WTC11 (cell line): ENCODE measurements around the gene SPDYC. TPM values are rescaled to one million over a fixed set of nuclear protein-coding genes. Genes with fewer than 3 reads are reported as not detected.

Experiments used
- ATAC-seq: fragments of 200-7000 bp; cut with Tn5 transposase; 2 replicates; pipeline ENCODE4 v1.10.0; 2021; ENCODE audit warnings: mild to moderate bottlenecking, moderate library complexity
- CTCF ChIA-PET: fragments of 300-600 bp; sonication (Branson Sonifier 250); formaldehyde crosslinking; loops from one replicate; lab custom pipeline; 2021; ENCODE audit warnings: antibody characterized with exemption; lab: Charles Lee
- POLR2A ChIA-PET: fragments of 350-600 bp; sonication (Branson Sonifier 250); formaldehyde crosslinking; loops from one replicate; lab custom pipeline; 2021; ENCODE audit warnings: antibody characterized with exemption; lab: Charles Lee
- DNase-seq: peaks from one replicate; pipeline ENCODE4 v3.0.0; 2021; ENCODE audit warnings: low spot score
- H3K27ac Mint-ChIP-seq: 2 replicates; pipeline ENCODE4 v1.8.0; 2021; ENCODE audit warnings: mixed read lengths
- H3K27me3 Mint-ChIP-seq: 2 replicates; pipeline ENCODE4 v1.8.0; 2021; ENCODE audit warnings: low read depth, mild to moderate bottlenecking, moderate library complexity, mixed read lengths
- H3K36me3 Mint-ChIP-seq: 2 replicates; pipeline ENCODE4 v1.8.0; 2021; ENCODE audit warnings: mixed read lengths
- H3K4me1 Mint-ChIP-seq: 2 replicates; pipeline ENCODE4 v1.8.0; 2022; ENCODE audit warnings: mixed read lengths
- H3K4me3 Mint-ChIP-seq: 2 replicates; pipeline ENCODE4 v1.8.0; 2021; ENCODE audit warnings: mild to moderate bottlenecking, moderate library complexity, mixed read lengths
- H3K9me3 Mint-ChIP-seq: 2 replicates; pipeline ENCODE4 v1.8.0; 2021; ENCODE audit warnings: mixed read lengths
- ATF1 ChIP-seq: sonication (generic); formaldehyde crosslinking; IDR thresholded peaks from 2 replicates; pipeline ENCODE4 v1.8.1; 2023; ENCODE audit warnings: mild to moderate bottlenecking, moderate library complexity, missing genetic modification reagents
- CBFB ChIP-seq: sonication (generic); formaldehyde crosslinking; IDR thresholded peaks from 2 replicates; pipeline ENCODE4 v1.8.1; 2022; ENCODE audit warnings: mild to moderate bottlenecking, low read depth, missing genetic modification reagents
- CREM ChIP-seq: sonication (generic); formaldehyde crosslinking; IDR thresholded peaks from 2 replicates; pipeline ENCODE4 v1.8.1; 2022; ENCODE audit warnings: mild to moderate bottlenecking, missing genetic modification reagents, moderate library complexity
- ETV6 ChIP-seq: sonication (generic); formaldehyde crosslinking; IDR thresholded peaks from 2 replicates; pipeline ENCODE4 v1.8.1; 2022; ENCODE audit warnings: mild to moderate bottlenecking, missing genetic modification reagents
- FOXK1 ChIP-seq: sonication (generic); formaldehyde crosslinking; IDR thresholded peaks from 2 replicates; pipeline ENCODE4 v1.8.0; 2022; ENCODE audit warnings: mild to moderate bottlenecking, moderate library complexity, missing genetic modification reagents
- RELA ChIP-seq: sonication (generic); formaldehyde crosslinking; IDR thresholded peaks from 2 replicates; pipeline ENCODE4 v1.8.1; 2022; ENCODE audit warnings: missing genetic modification reagents, mild to moderate bottlenecking, borderline replicate concordance
- ZNF138 ChIP-seq: sonication (generic); formaldehyde crosslinking; conservative IDR thresholded peaks from 2 replicates; pipeline ENCODE4 v1.8.1; 2022; ENCODE audit warnings: mild to moderate bottlenecking, moderate library complexity, missing genetic modification reagents
- total RNA-seq: library from RNA; stranded (reverse); gene quantifications from 3 replicates; pipeline ENCODE4 v1.2.3, GENCODE V29; 2021
- TF ChIP-seq, protein P1 (sequence below): sonication (generic); formaldehyde crosslinking; IDR thresholded peaks from 2 replicates; pipeline ENCODE4 v1.8.1; 2023; ENCODE audit warnings: mild to moderate bottlenecking, moderate library complexity, missing genetic modification reagents
- TF ChIP-seq, protein P2 (sequence below): sonication (generic); formaldehyde crosslinking; IDR thresholded peaks from 2 replicates; pipeline ENCODE4 v1.8.1; 2022; ENCODE audit warnings: mild to moderate bottlenecking, moderate library complexity, missing genetic modification reagents
- TF ChIP-seq, protein P3 (sequence below): fragments of 250-450 bp; sonication (Bioruptor Pico); IDR thresholded peaks from 2 replicates; pipeline ENCODE4 v2.1.2; 2022; ENCODE audit warnings: mild to moderate bottlenecking, moderate library complexity
- TF ChIP-seq, protein P4 (sequence below): sonication (generic); formaldehyde crosslinking; IDR thresholded peaks from 2 replicates; pipeline ENCODE4 v1.8.0; 2022; ENCODE audit warnings: mild to moderate bottlenecking, missing genetic modification reagents
- TF ChIP-seq, protein P5 (sequence below): sonication (generic); formaldehyde crosslinking; IDR thresholded peaks from 2 replicates; pipeline ENCODE4 v1.8.0; 2022; ENCODE audit warnings: mild to moderate bottlenecking, missing genetic modification reagents
- TF ChIP-seq, protein P6 (sequence below): sonication (generic); formaldehyde crosslinking; IDR thresholded peaks from 2 replicates; pipeline ENCODE4 v1.8.0; 2023; ENCODE audit warnings: mild to moderate bottlenecking, missing genetic modification reagents
- TF ChIP-seq, protein P7 (sequence below): fragments of 250-450 bp; sonication (Bioruptor Pico); IDR thresholded peaks from 2 replicates; pipeline ENCODE4 v1.9.0; 2021; ENCODE audit warnings: moderate library complexity, mild to moderate bottlenecking, inconsistent platforms, borderline replicate concordance
- TF ChIP-seq, protein P8 (sequence below): fragments of 200-600 bp; IDR thresholded peaks from 2 replicates; pipeline ENCODE4 v1.8.0; 2022; ENCODE audit warnings: antibody characterized with exemption
- TF ChIP-seq, protein P9 (sequence below): sonication (generic); formaldehyde crosslinking; IDR thresholded peaks from 2 replicates; pipeline ENCODE4 v1.8.1; 2022; ENCODE audit warnings: mild to moderate bottlenecking, missing genetic modification reagents, moderate library complexity, borderline replicate concordance
- TF ChIP-seq, protein P10 (sequence below): sonication (generic); formaldehyde crosslinking; IDR thresholded peaks from 2 replicates; pipeline ENCODE4 v1.8.1; 2023; ENCODE audit warnings: mild to moderate bottlenecking, missing genetic modification reagents

SPDYC gene
- total RNA-seq, 1 experiment from 2014 or later = 0.35 TPM

DNA sequence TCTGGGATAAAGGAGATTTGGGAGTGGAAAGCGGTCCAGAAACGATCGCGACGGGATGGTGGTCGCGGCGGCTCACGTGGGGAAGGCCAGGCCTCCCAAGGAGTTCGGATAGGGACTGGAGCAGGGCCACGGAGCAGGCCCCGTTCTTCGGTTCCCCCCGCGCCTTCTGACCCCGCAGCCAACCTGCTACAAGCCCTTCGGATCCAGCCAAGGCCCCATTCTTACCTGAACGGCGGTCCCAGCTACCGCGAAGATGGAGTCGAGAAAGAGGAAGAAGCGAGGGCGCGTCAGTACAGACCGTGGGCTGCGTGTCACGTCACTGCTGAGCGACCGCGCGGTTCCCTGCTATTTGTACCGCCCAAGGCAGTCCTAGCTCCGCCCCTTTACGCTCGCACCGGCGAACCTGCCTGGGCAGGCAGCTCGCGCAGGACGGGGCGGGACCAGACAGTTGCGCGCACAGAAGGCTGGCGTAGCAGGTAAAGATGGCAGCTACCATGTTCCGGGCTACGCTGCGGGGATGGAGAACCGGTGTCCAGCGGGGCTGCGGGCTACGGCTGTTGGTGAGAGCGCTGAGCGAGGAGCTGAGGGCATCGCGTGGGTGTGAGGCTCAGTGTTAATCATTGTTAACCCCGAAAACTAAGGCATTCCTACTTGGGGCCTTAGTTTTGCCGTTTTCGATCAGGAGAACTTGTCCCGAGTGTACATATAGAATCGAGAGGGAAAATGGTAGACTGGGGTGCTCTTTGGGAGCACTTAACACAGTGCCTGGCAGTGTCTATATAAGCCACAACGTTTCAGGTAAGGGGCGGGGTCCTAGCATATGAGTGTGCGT is 48.0 kb upstream of the SPDYC start, which contains the start of the genes FAU and MRPL49 (continued):
- TF ChIP-seq, protein P1, sequence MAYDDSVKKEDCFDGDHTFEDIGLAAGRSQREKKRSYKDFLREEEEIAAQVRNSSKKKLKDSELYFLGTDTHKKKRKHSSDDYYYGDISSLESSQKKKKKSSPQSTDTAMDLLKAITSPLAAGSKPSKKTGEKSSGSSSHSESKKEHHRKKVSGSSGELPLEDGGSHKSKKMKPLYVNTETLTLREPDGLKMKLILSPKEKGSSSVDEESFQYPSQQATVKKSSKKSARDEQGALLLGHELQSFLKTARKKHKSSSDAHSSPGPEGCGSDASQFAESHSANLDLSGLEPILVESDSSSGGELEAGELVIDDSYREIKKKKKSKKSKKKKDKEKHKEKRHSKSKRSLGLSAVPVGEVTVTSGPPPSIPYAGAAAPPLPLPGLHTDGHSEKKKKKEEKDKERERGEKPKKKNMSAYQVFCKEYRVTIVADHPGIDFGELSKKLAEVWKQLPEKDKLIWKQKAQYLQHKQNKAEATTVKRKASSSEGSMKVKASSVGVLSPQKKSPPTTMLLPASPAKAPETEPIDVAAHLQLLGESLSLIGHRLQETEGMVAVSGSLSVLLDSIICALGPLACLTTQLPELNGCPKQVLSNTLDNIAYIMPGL (CRISPR knock-in tag) = peak; percentile 64; the same call in 1 of the 2 replicates
- TF ChIP-seq, protein P2, sequence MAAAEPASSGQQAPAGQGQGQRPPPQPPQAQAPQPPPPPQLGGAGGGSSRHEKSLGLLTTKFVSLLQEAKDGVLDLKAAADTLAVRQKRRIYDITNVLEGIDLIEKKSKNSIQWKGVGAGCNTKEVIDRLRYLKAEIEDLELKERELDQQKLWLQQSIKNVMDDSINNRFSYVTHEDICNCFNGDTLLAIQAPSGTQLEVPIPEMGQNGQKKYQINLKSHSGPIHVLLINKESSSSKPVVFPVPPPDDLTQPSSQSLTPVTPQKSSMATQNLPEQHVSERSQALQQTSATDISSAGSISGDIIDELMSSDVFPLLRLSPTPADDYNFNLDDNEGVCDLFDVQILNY (CRISPR knock-in tag) = peak; percentile 78; the same call in 1 of the 2 replicates
- TF ChIP-seq CREM = peak; percentile 98
- TF ChIP-seq, protein P3, sequence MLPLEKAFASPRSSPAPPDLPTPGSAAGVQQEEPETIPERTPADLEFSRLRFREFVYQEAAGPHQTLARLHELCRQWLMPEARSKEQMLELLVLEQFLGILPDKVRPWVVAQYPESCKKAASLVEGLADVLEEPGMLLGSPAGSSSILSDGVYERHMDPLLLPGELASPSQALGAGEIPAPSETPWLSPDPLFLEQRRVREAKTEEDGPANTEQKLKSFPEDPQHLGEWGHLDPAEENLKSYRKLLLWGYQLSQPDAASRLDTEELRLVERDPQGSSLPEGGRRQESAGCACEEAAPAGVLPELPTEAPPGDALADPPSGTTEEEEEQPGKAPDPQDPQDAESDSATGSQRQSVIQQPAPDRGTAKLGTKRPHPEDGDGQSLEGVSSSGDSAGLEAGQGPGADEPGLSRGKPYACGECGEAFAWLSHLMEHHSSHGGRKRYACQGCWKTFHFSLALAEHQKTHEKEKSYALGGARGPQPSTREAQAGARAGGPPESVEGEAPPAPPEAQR (CRISPR knock-in tag) = no peak
- TF ChIP-seq, protein P4, sequence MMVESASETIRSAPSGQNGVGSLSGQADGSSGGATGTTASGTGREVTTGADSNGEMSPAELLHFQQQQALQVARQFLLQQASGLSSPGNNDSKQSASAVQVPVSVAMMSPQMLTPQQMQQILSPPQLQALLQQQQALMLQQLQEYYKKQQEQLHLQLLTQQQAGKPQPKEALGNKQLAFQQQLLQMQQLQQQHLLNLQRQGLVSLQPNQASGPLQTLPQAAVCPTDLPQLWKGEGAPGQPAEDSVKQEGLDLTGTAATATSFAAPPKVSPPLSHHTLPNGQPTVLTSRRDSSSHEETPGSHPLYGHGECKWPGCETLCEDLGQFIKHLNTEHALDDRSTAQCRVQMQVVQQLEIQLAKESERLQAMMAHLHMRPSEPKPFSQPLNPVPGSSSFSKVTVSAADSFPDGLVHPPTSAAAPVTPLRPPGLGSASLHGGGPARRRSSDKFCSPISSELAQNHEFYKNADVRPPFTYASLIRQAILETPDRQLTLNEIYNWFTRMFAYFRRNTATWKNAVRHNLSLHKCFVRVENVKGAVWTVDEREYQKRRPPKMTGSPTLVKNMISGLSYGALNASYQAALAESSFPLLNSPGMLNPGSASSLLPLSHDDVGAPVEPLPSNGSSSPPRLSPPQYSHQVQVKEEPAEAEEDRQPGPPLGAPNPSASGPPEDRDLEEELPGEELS (CRISPR knock-in tag) = peak; percentile 85
- TF ChIP-seq, protein P5, sequence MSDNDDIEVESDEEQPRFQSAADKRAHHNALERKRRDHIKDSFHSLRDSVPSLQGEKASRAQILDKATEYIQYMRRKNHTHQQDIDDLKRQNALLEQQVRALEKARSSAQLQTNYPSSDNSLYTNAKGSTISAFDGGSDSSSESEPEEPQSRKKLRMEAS (CRISPR knock-in tag) = peak; percentile 87
- peak; percentile 61; the same call in 1 of the 2 replicates for TF ChIP-seq ATF1 (CRISPR knock-in tag)
- TF ChIP-seq, protein P6, sequence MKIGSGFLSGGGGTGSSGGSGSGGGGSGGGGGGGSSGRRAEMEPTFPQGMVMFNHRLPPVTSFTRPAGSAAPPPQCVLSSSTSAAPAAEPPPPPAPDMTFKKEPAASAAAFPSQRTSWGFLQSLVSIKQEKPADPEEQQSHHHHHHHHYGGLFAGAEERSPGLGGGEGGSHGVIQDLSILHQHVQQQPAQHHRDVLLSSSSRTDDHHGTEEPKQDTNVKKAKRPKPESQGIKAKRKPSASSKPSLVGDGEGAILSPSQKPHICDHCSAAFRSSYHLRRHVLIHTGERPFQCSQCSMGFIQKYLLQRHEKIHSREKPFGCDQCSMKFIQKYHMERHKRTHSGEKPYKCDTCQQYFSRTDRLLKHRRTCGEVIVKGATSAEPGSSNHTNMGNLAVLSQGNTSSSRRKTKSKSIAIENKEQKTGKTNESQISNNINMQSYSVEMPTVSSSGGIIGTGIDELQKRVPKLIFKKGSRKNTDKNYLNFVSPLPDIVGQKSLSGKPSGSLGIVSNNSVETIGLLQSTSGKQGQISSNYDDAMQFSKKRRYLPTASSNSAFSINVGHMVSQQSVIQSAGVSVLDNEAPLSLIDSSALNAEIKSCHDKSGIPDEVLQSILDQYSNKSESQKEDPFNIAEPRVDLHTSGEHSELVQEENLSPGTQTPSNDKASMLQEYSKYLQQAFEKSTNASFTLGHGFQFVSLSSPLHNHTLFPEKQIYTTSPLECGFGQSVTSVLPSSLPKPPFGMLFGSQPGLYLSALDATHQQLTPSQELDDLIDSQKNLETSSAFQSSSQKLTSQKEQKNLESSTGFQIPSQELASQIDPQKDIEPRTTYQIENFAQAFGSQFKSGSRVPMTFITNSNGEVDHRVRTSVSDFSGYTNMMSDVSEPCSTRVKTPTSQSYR (CRISPR knock-in tag) = no peak
- TF ChIP-seq ETV6 = peak; percentile 82; the same call in 1 of the 2 replicates
- TF ChIP-seq, protein P7, sequence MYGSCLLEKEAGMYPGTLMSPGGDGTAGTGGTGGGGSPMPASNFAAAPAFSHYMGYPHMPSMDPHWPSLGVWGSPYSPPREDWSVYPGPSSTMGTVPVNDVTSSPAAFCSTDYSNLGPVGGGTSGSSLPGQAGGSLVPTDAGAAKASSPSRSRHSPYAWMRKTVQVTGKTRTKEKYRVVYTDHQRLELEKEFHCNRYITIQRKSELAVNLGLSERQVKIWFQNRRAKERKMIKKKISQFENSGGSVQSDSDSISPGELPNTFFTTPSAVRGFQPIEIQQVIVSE = no peak

DNA sequence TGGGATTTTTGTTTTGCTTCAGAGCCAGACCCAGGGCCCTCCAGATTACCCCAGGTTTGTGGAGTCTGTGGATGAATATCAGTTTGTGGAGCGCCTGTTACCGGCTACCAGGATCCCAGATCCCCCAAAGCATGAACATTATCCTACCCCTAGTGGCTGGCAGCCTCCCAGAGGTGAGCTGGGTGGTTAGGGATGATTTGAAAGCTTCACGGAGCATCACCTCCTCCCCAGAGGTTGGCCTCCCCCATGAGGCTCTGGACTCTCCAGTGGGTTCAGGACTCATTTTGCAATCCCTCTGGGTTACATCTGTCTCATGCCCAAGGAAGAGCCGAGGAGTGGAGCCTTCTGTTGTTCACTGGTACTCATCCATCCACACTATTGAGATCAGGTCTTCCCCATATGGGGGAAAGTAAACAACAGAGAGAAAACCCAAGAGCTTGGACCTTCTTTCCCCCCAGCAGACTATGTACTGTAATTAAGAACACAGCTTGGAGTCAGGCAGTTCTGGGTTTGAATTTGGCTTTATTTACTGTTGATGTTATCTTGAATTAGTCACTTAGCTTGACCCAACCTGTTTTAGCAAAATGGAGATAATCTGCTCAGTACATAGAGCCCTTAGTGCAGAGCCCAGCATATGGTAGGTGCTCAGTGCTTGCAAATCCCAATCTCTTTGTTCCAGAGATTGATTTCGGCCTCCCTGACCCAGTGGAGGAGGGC is 45.4 kb upstream of the SPDYC start:
- peak overlapping the region; percentile 7; the same call in 1 of the 2 replicates for H3K4me3 Mint-ChIP-seq
- POLR2A ChIA-PET = no interaction called here
- no peak for TF ChIP-seq CBFB (CRISPR knock-in tag)
- TF ChIP-seq RELA (CRISPR knock-in tag) = no peak
- TF ChIP-seq, protein P8, sequence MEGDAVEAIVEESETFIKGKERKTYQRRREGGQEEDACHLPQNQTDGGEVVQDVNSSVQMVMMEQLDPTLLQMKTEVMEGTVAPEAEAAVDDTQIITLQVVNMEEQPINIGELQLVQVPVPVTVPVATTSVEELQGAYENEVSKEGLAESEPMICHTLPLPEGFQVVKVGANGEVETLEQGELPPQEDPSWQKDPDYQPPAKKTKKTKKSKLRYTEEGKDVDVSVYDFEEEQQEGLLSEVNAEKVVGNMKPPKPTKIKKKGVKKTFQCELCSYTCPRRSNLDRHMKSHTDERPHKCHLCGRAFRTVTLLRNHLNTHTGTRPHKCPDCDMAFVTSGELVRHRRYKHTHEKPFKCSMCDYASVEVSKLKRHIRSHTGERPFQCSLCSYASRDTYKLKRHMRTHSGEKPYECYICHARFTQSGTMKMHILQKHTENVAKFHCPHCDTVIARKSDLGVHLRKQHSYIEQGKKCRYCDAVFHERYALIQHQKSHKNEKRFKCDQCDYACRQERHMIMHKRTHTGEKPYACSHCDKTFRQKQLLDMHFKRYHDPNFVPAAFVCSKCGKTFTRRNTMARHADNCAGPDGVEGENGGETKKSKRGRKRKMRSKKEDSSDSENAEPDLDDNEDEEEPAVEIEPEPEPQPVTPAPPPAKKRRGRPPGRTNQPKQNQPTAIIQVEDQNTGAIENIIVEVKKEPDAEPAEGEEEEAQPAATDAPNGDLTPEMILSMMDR = no peak
- TF ChIP-seq FOXK1 (CRISPR knock-in tag) = no peak
- TF ChIP-seq, protein P9, sequence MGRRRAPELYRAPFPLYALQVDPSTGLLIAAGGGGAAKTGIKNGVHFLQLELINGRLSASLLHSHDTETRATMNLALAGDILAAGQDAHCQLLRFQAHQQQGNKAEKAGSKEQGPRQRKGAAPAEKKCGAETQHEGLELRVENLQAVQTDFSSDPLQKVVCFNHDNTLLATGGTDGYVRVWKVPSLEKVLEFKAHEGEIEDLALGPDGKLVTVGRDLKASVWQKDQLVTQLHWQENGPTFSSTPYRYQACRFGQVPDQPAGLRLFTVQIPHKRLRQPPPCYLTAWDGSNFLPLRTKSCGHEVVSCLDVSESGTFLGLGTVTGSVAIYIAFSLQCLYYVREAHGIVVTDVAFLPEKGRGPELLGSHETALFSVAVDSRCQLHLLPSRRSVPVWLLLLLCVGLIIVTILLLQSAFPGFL (CRISPR knock-in tag) = no peak
- no peak for TF ChIP-seq ZNF138
- TF ChIP-seq, protein P10, sequence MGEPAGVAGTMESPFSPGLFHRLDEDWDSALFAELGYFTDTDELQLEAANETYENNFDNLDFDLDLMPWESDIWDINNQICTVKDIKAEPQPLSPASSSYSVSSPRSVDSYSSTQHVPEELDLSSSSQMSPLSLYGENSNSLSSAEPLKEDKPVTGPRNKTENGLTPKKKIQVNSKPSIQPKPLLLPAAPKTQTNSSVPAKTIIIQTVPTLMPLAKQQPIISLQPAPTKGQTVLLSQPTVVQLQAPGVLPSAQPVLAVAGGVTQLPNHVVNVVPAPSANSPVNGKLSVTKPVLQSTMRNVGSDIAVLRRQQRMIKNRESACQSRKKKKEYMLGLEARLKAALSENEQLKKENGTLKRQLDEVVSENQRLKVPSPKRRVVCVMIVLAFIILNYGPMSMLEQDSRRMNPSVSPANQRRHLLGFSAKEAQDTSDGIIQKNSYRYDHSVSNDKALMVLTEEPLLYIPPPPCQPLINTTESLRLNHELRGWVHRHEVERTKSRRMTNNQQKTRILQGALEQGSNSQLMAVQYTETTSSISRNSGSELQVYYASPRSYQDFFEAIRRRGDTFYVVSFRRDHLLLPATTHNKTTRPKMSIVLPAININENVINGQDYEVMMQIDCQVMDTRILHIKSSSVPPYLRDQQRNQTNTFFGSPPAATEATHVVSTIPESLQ (CRISPR knock-in tag) = no peak

More for the DNA sequence above, 45.4 kb upstream of the SPDYC start:
- ATAC-seq (no peak), DNase-seq (no peak)
- Mint-ChIP-seq H3K27ac (0 out of 2 replicates have a peak overlapping the region, but pooled peaks have one; percentile 3), H3K4me1 (peaks cover 14% of the 10 kb centered on the region), H3K36me3 (peaks cover 45% of the 10 kb centered on the region), H3K27me3 (no peaks in the 10 kb centered on the region), H3K9me3 (no peaks in the 10 kb centered on the region)
- CTCF ChIA-PET = interaction anchor here (0.6 to 2.2 kb wide), 3 partner anchors 11 to 207 kb away, joined by 3 to 7 read pairs (median 3); no protein-coding TSS in a partner anchor
